ENCODE measurements around the gene PADI2. TPM values are rescaled to one million over a fixed set of nuclear protein-coding genes. Genes with fewer than 3 reads are reported as not detected.

The PADI2 gene
- total and polyA plus RNA-seq, 2 of the 8 experiments (the other 6 are each of a cell fraction or from before 2014, with no cell fraction given) = 1.6 to 7.5 TPM

GRCh38 chr1:17119076-17119772 lies at the start of gene PADI2 (continued):
- TF ChIP-seq CBX5 (IDR thresholded peaks at IDR 0.05; ENCODE audit: low read depth, low read length) (no peak), KDM5A (IDR thresholded peaks at IDR 0.05; ENCODE audit: low read length) (no peak)
- TF ChIP-seq, protein P1, sequence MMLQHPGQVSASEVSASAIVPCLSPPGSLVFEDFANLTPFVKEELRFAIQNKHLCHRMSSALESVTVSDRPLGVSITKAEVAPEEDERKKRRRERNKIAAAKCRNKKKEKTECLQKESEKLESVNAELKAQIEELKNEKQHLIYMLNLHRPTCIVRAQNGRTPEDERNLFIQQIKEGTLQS (IDR thresholded peaks at IDR 0.05; ENCODE audit: insufficient read depth, low read depth, low read length) = no peak
